PFSK-1 (cell line): ENCODE results near the gene DTWD2.

Experiments used
- FOXP2 ChIP-seq: optimal IDR thresholded peaks from 2 replicates; pipeline ENCODE3; 2011; ENCODE audit warnings: borderline replicate concordance, control low read depth, inconsistent platforms; ENCODE audit not compliant: insufficient read depth; ENCODE audit errors: extremely low read length, extremely low read depth
- POLR2AphosphoS5 ChIP-seq: IDR thresholded peaks from 2 replicates; pipeline ENCODE4 v1.6.1; 2012; ENCODE audit warnings: low read depth, mild to moderate bottlenecking, control low read depth, low read length, moderate library complexity
- REST ChIP-seq, 2 experiments: IDR thresholded peaks; 2 replicates each; pipeline versions ENCODE4 v1.6.1 to v1.8.0; 2011 to 2012; ENCODE audit warnings: low read depth in 2 of 2, low read length in 2 of 2, control low read depth in 1 of 2, inconsistent platforms in 1 of 2, mild to moderate bottlenecking in 1 of 2, moderate library complexity in 1 of 2; ENCODE audit not compliant: insufficient read depth in 1 of 2
- SIN3A ChIP-seq: IDR thresholded peaks from 2 replicates; pipeline ENCODE4 v1.6.1; 2012; ENCODE audit warnings: mild to moderate bottlenecking, low read length, moderate library complexity, borderline replicate concordance; ENCODE audit not compliant: insufficient read depth
- TAF1 ChIP-seq: IDR thresholded peaks from 2 replicates; pipeline ENCODE4 v1.6.1; 2012; ENCODE audit warnings: low read length, control low read depth, borderline replicate concordance; ENCODE audit not compliant: insufficient read depth

- TF ChIP-seq TAF1: no peak
- no peak for TF ChIP-seq REST (IDR thresholded peaks at IDR 0.05; ENCODE audit: insufficient read depth in 1 of 2, low read depth in 2 of 2, low read length in 2 of 2)
- TF ChIP-seq POLR2AphosphoS5: no peak
- no peak for TF ChIP-seq SIN3A
- TF ChIP-seq FOXP2: no peak
Measured at GRCh38 chr5:119009131-119009530, 20.8 kb upstream of the DTWD2 start.
